Natural killer cell (primary cell): ENCODE results near the gene JDP2. TPM values are rescaled to one million over a fixed set of nuclear protein-coding genes. Genes with fewer than 3 reads are reported as not detected.

ENCODE experiments used
- ATAC-seq, 3 donors: fragments of 150-1000 bp in 2 of 3; fragments of 200-7000 bp in 1 of 3; cut with Tn5 transposase; 1 replicate in 1 of 3; 2 replicates in 2 of 3; pipeline ENCODE4 v1.10.0; 2021; ENCODE audit warnings: mild to moderate bottlenecking in 2 of 3, moderate library complexity in 2 of 3
- DNase-seq, 2 donors: peaks; one replicate each; pipeline versions ENCODE4 v3.0.0 to v3.0.0-alpha.2; 2013 to 2021; ENCODE audit warnings: mixed read lengths in 1 of 2
- H3K27ac ChIP-seq: one replicate; pipeline ENCODE4 v1.5.1; 2013; ENCODE audit warnings: mild to moderate bottlenecking, low read length
- H3K27me3 ChIP-seq: one replicate; pipeline ENCODE4 v1.6.1; 2013; ENCODE audit warnings: low read length; ENCODE audit not compliant: control insufficient read depth, insufficient read depth
- H3K36me3 ChIP-seq: one replicate; pipeline ENCODE4 v1.6.1; 2013; ENCODE audit warnings: low read length; ENCODE audit not compliant: control insufficient read depth, insufficient read depth
- H3K4me1 ChIP-seq: one replicate; pipeline ENCODE4 v1.6.1; 2013; ENCODE audit warnings: low read length; ENCODE audit not compliant: control insufficient read depth, insufficient read depth
- H3K4me3 ChIP-seq: one replicate; pipeline ENCODE4 v1.5.1; 2013; ENCODE audit warnings: low read length
- H3K9me3 ChIP-seq: one replicate; pipeline ENCODE4 v1.6.1; 2013; ENCODE audit warnings: low read length; ENCODE audit not compliant: control insufficient read depth, insufficient read depth
- H3K27ac Mint-ChIP-seq, 2 donors: one replicate each; pipeline ENCODE4 v1.8.0; 2022; ENCODE audit warnings: mild to moderate bottlenecking in 2 of 2, mixed read lengths in 2 of 2, moderate library complexity in 1 of 2
- H3K27me3 Mint-ChIP-seq, 2 donors: one replicate each; pipeline ENCODE4 v1.8.0; 2022; ENCODE audit warnings: low read depth in 2 of 2, mixed read lengths in 2 of 2
- H3K36me3 Mint-ChIP-seq: one replicate; pipeline ENCODE4 v1.8.0; 2022; ENCODE audit warnings: mixed read lengths
- H3K4me1 Mint-ChIP-seq, 2 donors: one replicate each; pipeline ENCODE4 v1.8.0; 2022; ENCODE audit warnings: mixed read lengths in 2 of 2
- H3K4me3 Mint-ChIP-seq: one replicate; pipeline ENCODE4 v1.8.0; 2022; ENCODE audit warnings: mild to moderate bottlenecking, moderate library complexity, mixed read lengths
- H3K9me3 Mint-ChIP-seq, 2 donors: one replicate each; pipeline ENCODE4 v1.8.0; 2022; ENCODE audit warnings: mixed read lengths in 2 of 2
- CTCF ChIP-seq: fragments of 200-600 bp; IDR thresholded peaks from one replicate; pipeline ENCODE4 v1.8.0; 2022; ENCODE audit warnings: antibody characterized with exemption
- WGBS: methylation state at CpG from one replicate; pipeline ENCODE4 v1.1.7; 2013; ENCODE audit warnings: missing lambda C conversion rate; ENCODE audit not compliant: insufficient coverage; 5-methylcytosine and 5-hydroxymethylcytosine counted together
- intact Hi-C: fragments of 100-400 bp; cut with micrococcal nuclease; formaldehyde crosslinking; loops from one replicate; pipeline ENCODE4 v1.14.2; 2022
- total RNA-seq, 4 donors: library from RNA; stranded (reverse); fragments of 120-200 nt in 1 of 4; gene quantifications; one replicate each; pipeline versions ENCODE4 v1.2.3 to v1.2.4, GENCODE V29; 2013 to 2022

JDP2 gene
- total RNA-seq, 3 donors from 2014 or later (not counting 1 experiment from before 2014, with no cell fraction given): 1.9 to 10.5 (median 3.2) TPM

- ATAC-seq (peak in 1 of 3 donors; percentile 58), DNase-seq (peak in 1 of 2 donors; percentile 40)
- no peak overlapping the region for H3K27ac ChIP-seq
- Mint-ChIP-seq H3K9me3 (no peaks in the 10 kb centered on the region), H3K4me1 (no peaks in the 10 kb centered on the region), H3K27me3 (peaks cover 0 to 8% of the 10 kb centered on the region in 2 donors), H3K4me3 (no peak overlapping the region), H3K36me3 (no peaks in the 10 kb centered on the region), H3K27ac (no peak overlapping the region)
- H3K4me3 ChIP-seq: no peak overlapping the region
- no peaks in the 10 kb centered on the region for H3K9me3 ChIP-seq
- intact Hi-C loops: no loop called here
- no peak for TF ChIP-seq CTCF
- 25% methylated on average over 14 of the region's 16 CpGs for WGBS
- peaks cover 7% of the 10 kb centered on the region for H3K4me1 ChIP-seq
- no peaks in the 10 kb centered on the region for H3K27me3 ChIP-seq
- H3K36me3 ChIP-seq: no peaks in the 10 kb centered on the region
Observed at GRCh38 chr14:75418850-75419768, 8.7 kb upstream of the JDP2 start.

- Histone ChIP-seq H3K36me3 (no peaks in the 10 kb centered on the region), H3K27ac (no peak overlapping the region), H3K27me3 (peaks cover 3% of the 10 kb centered on the region), H3K4me1 (peaks cover 11% of the 10 kb centered on the region), H3K4me3 (no peak overlapping the region), H3K9me3 (no peaks in the 10 kb centered on the region)
- 88% methylated on average over 8 of the region's 8 CpGs for WGBS
- DNase-seq: no peak
- TF ChIP-seq CTCF: no peak
- Mint-ChIP-seq H3K4me3 (no peak overlapping the region), H3K27ac (no peak overlapping the region), H3K36me3 (no peaks in the 10 kb centered on the region), H3K4me1 (no peaks in the 10 kb centered on the region), H3K9me3 (no peaks in the 10 kb centered on the region), H3K27me3 (peaks cover 20 to 27% of the 10 kb centered on the region in 2 donors)
- ATAC-seq: no peak
- intact Hi-C loops: no loop called here
Observed at GRCh38 chr14:75422169-75422568, 5.7 kb upstream of the JDP2 start.

GRCh38 chr14:75424496-75424895 is 3.3 kb upstream of the JDP2 start:
- Histone ChIP-seq H3K27me3 (peaks cover 10% of the 10 kb centered on the region), H3K27ac (no peak overlapping the region), H3K36me3 (no peaks in the 10 kb centered on the region), H3K9me3 (no peaks in the 10 kb centered on the region), H3K4me1 (peaks cover 15% of the 10 kb centered on the region), H3K4me3 (no peak overlapping the region)
- peaks cover 21 to 31% of the 10 kb centered on the region in 2 donors for H3K27me3 Mint-ChIP-seq
- H3K4me1 Mint-ChIP-seq: no peaks in the 10 kb centered on the region
- no peaks in the 10 kb centered on the region for H3K36me3 Mint-ChIP-seq
- 100% methylated on average over 1 of the region's 1 CpG for WGBS
- DNase-seq (no peak), ATAC-seq (no peak)
- no peak overlapping the region for H3K4me3 Mint-ChIP-seq
- H3K27ac Mint-ChIP-seq: no peak overlapping the region
- TF ChIP-seq CTCF: no peak
- intact Hi-C loops: no loop called here
- no peaks in the 10 kb centered on the region for H3K9me3 Mint-ChIP-seq
